HepG2 (cell line): Measurements from ENCODE around the gene PKP1. TPM values are rescaled to one million over a fixed set of nuclear protein-coding genes. Genes with fewer than 3 reads are reported as not detected.

Source experiments
- ATAC-seq: fragments of 200-7000 bp; cut with Tn5 transposase; 3 replicates; pipeline ENCODE4 v1.9.1; 2020; ENCODE audit warnings: mild to moderate bottlenecking, moderate library complexity
- BruUV-seq: library from RNA; stranded (reverse); fragments of 400-500 nt; replicated peaks from 2 replicates; lab custom pipeline; 2021; lab: Mats Ljungman, UMichigan
- CTCF ChIA-PET: fragments of 300-600 bp; formaldehyde crosslinking; extraction: SDS; loops from one replicate; lab custom pipeline; 2021; ENCODE audit warnings: low total read pairs, inconsistent platforms, low intra/inter-chr PET ratio; lab: Yijun Ruan, JAX
- POLR2A ChIA-PET: fragments of 350-600 bp; sonication (Branson Sonifier 250); formaldehyde crosslinking; loops from one replicate; lab custom pipeline; 2020; ENCODE audit warnings: antibody characterized with exemption, inconsistent platforms; lab: Yijun Ruan, JAX
- DNase-seq: peaks from one replicate; pipeline ENCODE4 v3.0.0-alpha.2; 2015; ENCODE audit warnings: low spot score
- FAIRE-seq: peaks from 3 replicates; lab custom pipeline; 2011; peaks lifted over from hg19 to GRCh38; lab: Jason Lieb, UNC
- H2AFZ ChIP-seq: one replicate; pipeline ENCODE4 v1.6.1; 2011; ENCODE audit warnings: low read length, inconsistent platforms
- H3K27ac ChIP-seq: fragments of 300-600 bp; 3 replicates; pipeline ENCODE4 v1.8.0; 2011; ENCODE audit warnings: mixed run types, mild to moderate bottlenecking, mixed read lengths, low read length, inconsistent platforms; ENCODE audit not compliant: insufficient read depth; ENCODE audit errors: extremely low read length
- H3K27me3 ChIP-seq, 2 experiments: fragments of 200-600 bp in 1 of 2; 2 replicates in 1 of 2; 3 replicates in 1 of 2; pipeline versions ENCODE4 v1.6.0 to v1.8.0; 2011; ENCODE audit warnings: low read length in 2 of 2, mild to moderate bottlenecking in 2 of 2, moderate library complexity in 2 of 2, inconsistent platforms in 1 of 2; ENCODE audit not compliant: insufficient read depth in 2 of 2, control insufficient read depth in 1 of 2
- H3K36me3 ChIP-seq, 2 experiments: fragments of 200-600 bp in 1 of 2; replicated peaks in 1 of 2; 2 replicates in 1 of 2; 3 replicates in 1 of 2; pipeline versions ENCODE4 v1.5.1 to v1.8.0; 2011; ENCODE audit warnings: low read length in 2 of 2, inconsistent platforms in 1 of 2; ENCODE audit not compliant: insufficient read depth in 2 of 2, control insufficient read depth in 1 of 2
- H3K4me1 ChIP-seq: 2 replicates; pipeline ENCODE4 v1.5.1; 2012; ENCODE audit warnings: low read length, inconsistent platforms; ENCODE audit not compliant: insufficient read depth
- H3K4me2 ChIP-seq: 2 replicates; pipeline ENCODE4 v1.6.0; 2011; ENCODE audit warnings: low read depth, low read length, inconsistent platforms
- H3K4me3 ChIP-seq, 3 experiments: fragments of 200-600 bp in 1 of 3; sonication (generic), shearing (Covaris generic) in 1 of 3; replicated peaks in 1 of 3; 2 replicates each; pipeline ENCODE4 v1.5.1; 2011 to 2016; ENCODE audit warnings: low read length in 3 of 3, inconsistent platforms in 2 of 3, low read depth in 2 of 3, mild to moderate bottlenecking in 2 of 3, control low read depth in 1 of 3, mixed read lengths in 1 of 3; ENCODE audit not compliant: insufficient read depth in 1 of 3
- H3K79me2 ChIP-seq: one replicate; pipeline ENCODE4 v1.6.1; 2011; ENCODE audit warnings: low read length, inconsistent platforms; ENCODE audit not compliant: insufficient read depth
- H3K9ac ChIP-seq: 2 replicates; pipeline ENCODE4 v1.6.0; 2011; ENCODE audit warnings: mild to moderate bottlenecking, low read depth, low read length, inconsistent platforms; ENCODE audit not compliant: insufficient read depth
- H3K9me3 ChIP-seq: 2 replicates; pipeline ENCODE4 v1.5.1; 2012; ENCODE audit warnings: mild to moderate bottlenecking, low read length
- H4K20me1 ChIP-seq: 2 replicates; pipeline ENCODE4 v1.6.0; 2011; ENCODE audit warnings: inconsistent platforms, mild to moderate bottlenecking, low read length, moderate library complexity; ENCODE audit not compliant: insufficient read depth
- AKAP8 ChIP-seq: sonication (generic); formaldehyde crosslinking; IDR thresholded peaks from 2 replicates; pipeline ENCODE4 v1.5.1; 2020; ENCODE audit warnings: mild to moderate bottlenecking, missing genetic modification reagents
- AKNA ChIP-seq: sonication (generic); formaldehyde crosslinking; IDR thresholded peaks from 2 replicates; pipeline ENCODE4 v1.4.0; 2020; ENCODE audit warnings: missing genetic modification reagents, borderline replicate concordance
- ARID4A ChIP-seq: sonication (generic); formaldehyde crosslinking; IDR thresholded peaks from 2 replicates; pipeline ENCODE4 v1.5.0; 2020; ENCODE audit warnings: mild to moderate bottlenecking, missing genetic modification reagents, borderline replicate concordance
- FOXA3 ChIP-seq: IDR thresholded peaks from 2 replicates; pipeline ENCODE4 v1.6.1; 2016; ENCODE audit warnings: missing genetic modification reagents, missing compliant biosample characterization
- KDM5B ChIP-seq: sonication (generic); formaldehyde crosslinking; IDR thresholded peaks from 2 replicates; pipeline ENCODE4 v1.4.0; 2020; ENCODE audit warnings: missing genetic modification reagents, mild to moderate bottlenecking, borderline replicate concordance
- KMT2A ChIP-seq: sonication (generic); formaldehyde crosslinking; IDR thresholded peaks from 2 replicates; pipeline ENCODE4 v1.4.0; 2020; ENCODE audit warnings: missing genetic modification reagents
- PAF1 ChIP-seq: IDR thresholded peaks from 2 replicates; pipeline ENCODE4 v1.6.1; 2016; ENCODE audit warnings: missing genetic modification reagents, missing compliant biosample characterization
- TARDBP ChIP-seq: sonication (generic); formaldehyde crosslinking; IDR thresholded peaks from 2 replicates; pipeline ENCODE4 v1.8.0; 2022; ENCODE audit warnings: mild to moderate bottlenecking, missing genetic modification reagents
- TP53 ChIP-seq: sonication (generic); formaldehyde crosslinking; conservative IDR thresholded peaks from 2 replicates; pipeline ENCODE4 v1.4.0; 2020; ENCODE audit warnings: missing genetic modification reagents
- UBTF ChIP-seq: sonication (generic); formaldehyde crosslinking; IDR thresholded peaks from 2 replicates; pipeline ENCODE4 v1.4.0; 2020; ENCODE audit warnings: mild to moderate bottlenecking, missing genetic modification reagents
- WGBS: methylation state at CpG from one replicate; pipeline ENCODE4 v1.1.6; 2017; ENCODE audit warnings: low lambda C conversion rate; 5-methylcytosine and 5-hydroxymethylcytosine counted together
- in situ Hi-C: cut with HindIII; loops from 2 replicates; pipeline ENCODE4 v1.10.0; 2017; ENCODE audit warnings: low pct_unique_long_range_greater_than_20kb; ENCODE audit not compliant: extremely low pct_ligation_motif_present
- intact Hi-C: fragments of 100-400 bp; cut with micrococcal nuclease; formaldehyde crosslinking; loops from one replicate; pipeline ENCODE4 v1.10.0; 2022; ENCODE audit not compliant: unreplicated experiment
- polyA plus RNA-seq, 8 experiments: library from polyadenylated mRNA; depleted of rRNA in 3 of 8; stranded (reverse) in 7 of 8; unstranded in 1 of 8; fragments of >200 nt; fragmentation: Illumina TruSeq in 4 of 8; extraction: Trizol in 4 of 8; gene quantifications; 2 replicates each; pipeline versions ENCODE4 v1.2.1 to v1.2.3, GENCODE V29; 2011 to 2016; ENCODE audit warnings: low read depth in 4 of 8, missing spikeins in 1 of 8, mixed read lengths in 1 of 8; ENCODE audit not compliant: insufficient read depth in 1 of 8
- total RNA-seq, 5 experiments: library from RNA; depleted of rRNA; stranded (reverse); fragments of >200 nt; fragmentation: Illumina TruSeq; extraction: Trizol; gene quantifications; 2 replicates each; pipeline ENCODE4 v1.2.3, GENCODE V29; 2016; ENCODE audit warnings: low read depth in 1 of 5

PKP1 gene
- total and polyA plus RNA-seq, 2 of the 13 experiments (the other 11 are each of a cell fraction or from before 2014, with no cell fraction given), result not detected

- CTCF ChIA-PET, result no interaction called here
- Histone ChIP-seq H3K4me3 (no peak overlapping the region), H4K20me1 (no peaks in the 10 kb centered on the region), H3K27me3 (peaks cover 4 to 41% of the 10 kb centered on the region in 2 experiments; a peak in 3 of 5 replicates), H3K4me1 (peaks cover 8% of the 10 kb centered on the region), H3K36me3 (no peaks in the 10 kb centered on the region), H3K9ac (no peak overlapping the region), H3K4me2 (no peak overlapping the region), H3K79me2 (no peaks in the 10 kb centered on the region), H2AFZ (no peak overlapping the region), H3K9me3 (no peaks in the 10 kb centered on the region), H3K27ac (no peak overlapping the region)
- WGBS, result 25% methylated on average over 4 of the region's 4 CpGs
- FAIRE-seq (no peak), ATAC-seq (no peak), DNase-seq (no peak)
- POLR2A ChIA-PET, result no interaction called here
- intact Hi-C loops, result no loop called here
- TF ChIP-seq UBTF (CRISPR knock-in tag) (no peak), TARDBP (CRISPR knock-in tag) (no peak), AKAP8 (CRISPR knock-in tag) (no peak), KMT2A (CRISPR knock-in tag) (no peak), ARID4A (CRISPR knock-in tag) (no peak), AKNA (no peak), TP53 (no peak), PAF1 (no peak), FOXA3 (CRISPR knock-in tag) (no peak), KDM5B (CRISPR knock-in tag) (no peak)
- BruUV-seq, result no TSS peak
- in situ Hi-C loops, result no loop called here
Observed at GRCh38 chr1:201295346-201295745, 12.0 kb downstream of the PKP1 start.
